GM12874 (cell line): ENCODE measurements around the gene SLC37A1.

ENCODE experiments used
- TF ChIP-seq, protein P1 (sequence below): IDR thresholded peaks from 2 replicates; pipeline ENCODE4 v1.5.1; 2011; ENCODE audit warnings: low read depth, mild to moderate bottlenecking, control low read depth, low read length, moderate library complexity; ENCODE audit not compliant: insufficient read depth

The SLC37A1 gene

DNA sequence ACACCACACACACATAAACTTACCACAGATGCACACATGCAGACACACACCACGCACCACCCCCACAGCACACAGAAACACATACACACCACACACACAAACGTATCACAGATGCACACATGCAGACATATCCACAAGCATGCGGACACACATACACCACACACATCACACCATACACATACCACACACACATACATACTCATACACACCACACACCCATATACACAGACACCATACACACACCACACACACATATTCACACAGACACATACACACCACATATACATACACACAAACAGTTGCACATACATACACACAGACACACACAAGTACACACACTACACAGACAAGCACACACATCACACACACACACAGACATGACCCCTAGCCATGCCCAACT lies 102.3 kb downstream of the SLC37A1 start:
- TF ChIP-seq, protein P1, sequence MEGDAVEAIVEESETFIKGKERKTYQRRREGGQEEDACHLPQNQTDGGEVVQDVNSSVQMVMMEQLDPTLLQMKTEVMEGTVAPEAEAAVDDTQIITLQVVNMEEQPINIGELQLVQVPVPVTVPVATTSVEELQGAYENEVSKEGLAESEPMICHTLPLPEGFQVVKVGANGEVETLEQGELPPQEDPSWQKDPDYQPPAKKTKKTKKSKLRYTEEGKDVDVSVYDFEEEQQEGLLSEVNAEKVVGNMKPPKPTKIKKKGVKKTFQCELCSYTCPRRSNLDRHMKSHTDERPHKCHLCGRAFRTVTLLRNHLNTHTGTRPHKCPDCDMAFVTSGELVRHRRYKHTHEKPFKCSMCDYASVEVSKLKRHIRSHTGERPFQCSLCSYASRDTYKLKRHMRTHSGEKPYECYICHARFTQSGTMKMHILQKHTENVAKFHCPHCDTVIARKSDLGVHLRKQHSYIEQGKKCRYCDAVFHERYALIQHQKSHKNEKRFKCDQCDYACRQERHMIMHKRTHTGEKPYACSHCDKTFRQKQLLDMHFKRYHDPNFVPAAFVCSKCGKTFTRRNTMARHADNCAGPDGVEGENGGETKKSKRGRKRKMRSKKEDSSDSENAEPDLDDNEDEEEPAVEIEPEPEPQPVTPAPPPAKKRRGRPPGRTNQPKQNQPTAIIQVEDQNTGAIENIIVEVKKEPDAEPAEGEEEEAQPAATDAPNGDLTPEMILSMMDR, result no peak

DNA sequence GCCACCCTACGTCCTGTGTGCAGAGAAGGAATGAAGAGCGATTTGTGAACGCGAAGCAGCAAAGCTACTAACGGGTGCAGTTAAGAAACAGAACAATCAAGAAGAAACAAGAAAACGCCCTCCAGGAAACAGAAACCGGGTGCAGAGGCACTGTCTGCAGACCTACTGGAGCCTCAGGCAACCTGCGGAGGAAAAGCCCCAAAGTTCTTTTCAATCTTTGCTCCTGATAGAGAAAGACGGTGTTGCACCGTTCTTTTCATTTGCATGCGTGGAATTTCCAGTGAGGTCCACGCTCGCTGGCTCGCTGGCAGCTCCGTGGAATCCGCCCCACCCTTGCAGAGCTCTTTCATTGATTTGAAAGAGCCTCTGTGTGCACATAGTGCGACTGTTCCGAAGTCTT lies 102.8 kb downstream of the SLC37A1 start:
- TF ChIP-seq, protein P1, result no peak

DNA sequence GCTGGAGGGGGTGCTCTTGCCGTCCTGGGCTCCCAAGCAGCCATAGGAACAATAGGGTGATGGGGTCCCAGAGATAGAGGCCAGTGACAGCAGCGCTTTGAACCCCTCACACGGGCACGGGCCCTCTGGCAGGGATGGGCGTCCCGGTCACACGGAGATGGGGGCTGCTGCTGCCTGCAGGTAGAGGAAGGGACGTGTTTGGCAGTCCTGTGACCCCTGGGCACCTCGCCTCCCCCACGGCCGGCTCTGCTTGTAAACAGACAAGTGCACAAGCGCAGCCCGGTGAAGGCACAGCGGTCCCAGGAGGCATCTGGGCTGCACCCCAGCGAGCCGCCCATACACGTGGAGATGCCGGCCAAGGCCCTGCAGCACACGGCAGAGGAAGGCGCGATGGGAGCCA lies 103.3 kb downstream of the SLC37A1 start:
- TF ChIP-seq, protein P1, result no peak

DNA sequence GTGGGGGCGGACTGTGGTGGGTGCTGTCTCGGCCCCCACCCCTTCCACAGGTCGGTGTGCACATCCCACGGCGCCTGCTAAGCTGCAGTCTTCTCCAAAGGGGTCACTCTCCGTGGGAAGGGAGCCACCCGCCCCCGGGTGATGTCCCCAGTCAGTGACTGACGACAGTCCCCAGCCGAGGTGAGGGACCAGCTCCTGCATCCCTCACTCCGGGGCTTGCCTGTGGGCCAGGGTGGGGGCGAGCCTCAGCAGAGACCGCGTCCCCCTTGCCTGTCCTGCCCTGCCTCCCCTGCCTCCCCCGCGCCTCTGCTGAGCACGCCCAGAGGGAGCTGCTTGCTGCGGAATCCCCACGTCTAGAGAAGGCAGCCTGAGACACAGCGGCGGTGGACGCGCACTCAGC lies 103.8 kb downstream of the SLC37A1 start:
- TF ChIP-seq, protein P1, result no peak

DNA sequence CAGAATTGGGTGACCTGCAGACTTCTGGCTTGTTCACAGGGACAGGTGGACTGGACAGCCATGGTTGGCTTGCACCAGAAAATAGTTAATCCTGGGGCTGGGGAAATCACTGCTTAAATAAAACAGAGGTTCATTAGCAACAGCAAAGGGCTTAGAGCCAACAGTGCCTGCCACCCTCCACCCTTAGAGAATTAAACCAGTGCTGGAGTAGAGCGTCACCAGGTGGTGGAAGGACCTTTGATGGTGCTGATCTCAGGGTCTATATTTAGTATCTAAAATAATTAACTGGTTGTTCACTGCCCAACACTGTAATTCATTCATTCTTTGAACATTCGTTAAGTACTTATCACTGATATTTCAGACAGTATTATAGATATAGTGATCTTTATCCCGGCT lies 105.1 kb downstream of the SLC37A1 start:
- TF ChIP-seq, protein P1, result no peak

DNA sequence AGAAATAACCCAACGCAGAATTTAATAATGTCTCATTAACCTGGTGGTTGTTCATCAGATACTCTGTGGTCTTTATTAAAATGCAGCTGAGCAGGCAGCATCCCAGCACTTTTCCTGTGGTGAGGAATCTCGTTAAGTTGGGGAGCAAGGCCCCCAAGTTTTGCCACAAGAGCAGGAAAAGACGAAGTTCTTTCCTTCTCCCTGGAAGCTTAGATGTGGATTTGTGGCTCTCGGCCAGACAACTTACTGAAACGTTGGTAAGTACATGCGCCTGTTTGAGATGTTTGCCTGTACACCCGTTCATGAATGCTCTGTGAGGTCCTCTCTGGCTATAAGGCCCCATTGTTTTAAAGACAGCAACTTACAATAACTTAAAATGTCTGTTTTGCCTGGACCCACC lies 105.5 kb downstream of the SLC37A1 start:
- TF ChIP-seq, protein P1, result no peak

DNA sequence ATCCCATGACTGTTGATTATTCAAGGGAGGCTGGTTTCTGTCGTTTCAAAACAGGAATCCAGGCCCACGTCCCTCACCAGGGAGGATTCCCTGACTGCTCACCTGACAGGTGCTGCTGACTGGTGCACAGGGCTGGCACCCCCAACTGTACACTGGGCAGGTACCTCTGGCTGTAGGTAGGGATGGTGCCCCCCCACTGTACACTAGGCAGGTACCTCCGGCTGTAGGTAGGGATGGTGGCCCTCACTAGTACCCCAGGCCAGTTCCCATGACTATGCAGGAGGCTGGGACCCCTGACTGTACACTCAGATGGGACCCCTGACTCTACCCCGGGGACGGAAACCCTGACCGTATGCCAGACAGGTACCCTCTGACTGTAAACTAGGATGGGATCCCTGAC lies 106.2 kb downstream of the SLC37A1 start:
- TF ChIP-seq, protein P1, result no peak

DNA sequence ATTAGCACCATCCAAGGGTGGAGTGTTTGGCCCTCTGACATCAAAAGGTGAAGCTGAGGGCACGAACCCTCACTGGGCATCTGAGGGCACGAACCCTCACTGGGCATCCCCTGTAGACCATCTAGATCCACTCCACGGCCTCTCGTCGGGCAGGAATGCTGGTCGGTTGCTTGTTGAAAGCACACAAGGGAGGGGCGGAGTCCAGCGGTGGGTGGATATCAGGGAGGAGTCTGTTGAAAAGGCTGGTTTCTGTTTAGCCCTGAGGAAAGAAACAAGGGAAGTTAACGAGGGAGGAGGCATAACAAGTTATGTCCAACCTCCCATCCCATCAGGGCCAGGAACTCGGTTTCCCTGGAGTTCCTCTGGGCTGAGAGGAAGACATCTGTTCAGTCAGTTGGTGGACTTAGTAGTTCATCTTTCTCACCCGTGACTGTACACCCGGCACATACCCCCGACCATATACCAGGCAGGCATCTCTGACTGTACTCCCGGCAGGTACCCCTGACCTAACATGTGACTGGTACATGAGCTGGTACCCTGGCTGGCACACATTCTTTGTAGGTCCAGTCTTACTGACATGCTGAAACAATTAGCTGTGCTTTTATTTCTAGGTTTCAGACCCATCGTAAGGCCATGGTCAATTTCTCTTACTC lies 107.6 kb downstream of the SLC37A1 start:
- TF ChIP-seq, protein P1, result no peak
